DND-41 (cell line): ENCODE measurements around the gene KRTAP12-1.

ENCODE experiments used
- EZH2 ChIP-seq: IDR thresholded peaks from 3 replicates; pipeline ENCODE4 v1.6.1; 2012; ENCODE audit warnings: borderline replicate concordance, low read depth, mild to moderate bottlenecking, moderate library complexity, low read length, inconsistent platforms; ENCODE audit not compliant: severe bottlenecking
- TF ChIP-seq, protein P1 (sequence below): IDR thresholded peaks from 2 replicates; pipeline ENCODE4 v1.5.1; 2012; ENCODE audit warnings: borderline replicate concordance, low read length, moderate library complexity, mild to moderate bottlenecking; ENCODE audit not compliant: poor library complexity, severe bottlenecking; ENCODE audit errors: extremely low read depth

GRCh38 chr21:44644878-44645277 is 37.1 kb downstream of the KRTAP12-1 start:
- TF ChIP-seq EZH2, result no peak
- TF ChIP-seq, protein P1, sequence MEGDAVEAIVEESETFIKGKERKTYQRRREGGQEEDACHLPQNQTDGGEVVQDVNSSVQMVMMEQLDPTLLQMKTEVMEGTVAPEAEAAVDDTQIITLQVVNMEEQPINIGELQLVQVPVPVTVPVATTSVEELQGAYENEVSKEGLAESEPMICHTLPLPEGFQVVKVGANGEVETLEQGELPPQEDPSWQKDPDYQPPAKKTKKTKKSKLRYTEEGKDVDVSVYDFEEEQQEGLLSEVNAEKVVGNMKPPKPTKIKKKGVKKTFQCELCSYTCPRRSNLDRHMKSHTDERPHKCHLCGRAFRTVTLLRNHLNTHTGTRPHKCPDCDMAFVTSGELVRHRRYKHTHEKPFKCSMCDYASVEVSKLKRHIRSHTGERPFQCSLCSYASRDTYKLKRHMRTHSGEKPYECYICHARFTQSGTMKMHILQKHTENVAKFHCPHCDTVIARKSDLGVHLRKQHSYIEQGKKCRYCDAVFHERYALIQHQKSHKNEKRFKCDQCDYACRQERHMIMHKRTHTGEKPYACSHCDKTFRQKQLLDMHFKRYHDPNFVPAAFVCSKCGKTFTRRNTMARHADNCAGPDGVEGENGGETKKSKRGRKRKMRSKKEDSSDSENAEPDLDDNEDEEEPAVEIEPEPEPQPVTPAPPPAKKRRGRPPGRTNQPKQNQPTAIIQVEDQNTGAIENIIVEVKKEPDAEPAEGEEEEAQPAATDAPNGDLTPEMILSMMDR, result no peak
